GM12878 (cell line): Measurements from ENCODE around the gene MYO19. TPM values are rescaled to one million over a fixed set of nuclear protein-coding genes. Genes with fewer than 3 reads are reported as not detected.

Experiments
- ATAC-seq: fragments of 200-7000 bp; cut with Tn5 transposase; 3 replicates; pipeline ENCODE4 v1.9.1; 2020; ENCODE audit warnings: mild to moderate bottlenecking, moderate library complexity
- BruUV-seq: library from RNA; stranded (reverse); fragments of 400-500 nt; replicated peaks from 2 replicates; lab custom pipeline; 2021; lab: Mats Ljungman, UMichigan
- CTCF ChIA-PET: fragments of 300-600 bp; sonication (Branson Sonifier 250); formaldehyde crosslinking; extraction: SDS; loops from one replicate; lab custom pipeline; 2021; ENCODE audit warnings: inconsistent platforms; lab: Yijun Ruan, JAX
- POLR2A ChIA-PET: fragments of 350-600 bp; formaldehyde crosslinking; extraction: SDS; loops from one replicate; lab custom pipeline; 2021; ENCODE audit warnings: inconsistent platforms; lab: Charles Lee
- RAD21 ChIA-PET: fragments of 300-600 bp; sonication (Branson Sonifier 250); formaldehyde crosslinking; loops from one replicate; lab custom pipeline; 2023; ENCODE audit warnings: antibody characterized with exemption; ENCODE audit not compliant: unreplicated experiment; lab: Charles Lee
- SMC1A ChIA-PET: fragments of 300-600 bp; sonication (Branson Sonifier 250); formaldehyde crosslinking; loops from one replicate; lab custom pipeline; 2023; ENCODE audit not compliant: unreplicated experiment, uncharacterized antibody; lab: Charles Lee
- DNase-seq: peaks from one replicate; pipeline ENCODE4 v3.0.0-alpha.2; 2011; ENCODE audit warnings: low read depth, low spot score
- FAIRE-seq: peaks from 3 replicates; lab custom pipeline; 2011; peaks lifted over from hg19 to GRCh38; lab: Jason Lieb, UNC
- H2AFZ ChIP-seq: 2 replicates; pipeline ENCODE4 v1.6.0; 2011; ENCODE audit warnings: low read depth, low read length, control low read depth; ENCODE audit not compliant: control insufficient read depth
- H3K27ac ChIP-seq: 2 replicates; pipeline ENCODE4 v1.5.1; 2011; ENCODE audit warnings: control low read depth; ENCODE audit not compliant: control insufficient read depth, insufficient read depth
- H3K27me3 ChIP-seq, 2 experiments: replicated peaks in 1 of 2; 2 replicates each; pipeline versions ENCODE4 v1.6.0 to v1.6.1; 2011; ENCODE audit warnings: low read length in 1 of 2; ENCODE audit not compliant: control insufficient read depth in 2 of 2, insufficient read depth in 2 of 2
- H3K36me3 ChIP-seq, 2 experiments: 2 replicates each; pipeline ENCODE4 v1.5.1; 2011; ENCODE audit warnings: low read length in 1 of 2; ENCODE audit not compliant: control insufficient read depth in 2 of 2, insufficient read depth in 2 of 2
- H3K4me1 ChIP-seq: 2 replicates; pipeline ENCODE4 v1.6.1; 2011; ENCODE audit warnings: mild to moderate bottlenecking, low read length, moderate library complexity, mixed read lengths; ENCODE audit not compliant: control insufficient read depth, insufficient read depth
- H3K4me2 ChIP-seq: 2 replicates; pipeline ENCODE4 v1.6.0; 2011; ENCODE audit warnings: control low read depth; ENCODE audit not compliant: control insufficient read depth, insufficient read depth
- H3K4me3 ChIP-seq: fragments of 200-600 bp; sonication (generic); 2 replicates; pipeline ENCODE4 v1.5.1; 2016
- H3K79me2 ChIP-seq: 2 replicates; pipeline ENCODE4 v1.6.0; 2011; ENCODE audit warnings: low read length; ENCODE audit not compliant: control insufficient read depth, insufficient read depth
- H3K9ac ChIP-seq: 2 replicates; pipeline ENCODE4 v1.8.0; 2011; ENCODE audit warnings: low read length, control low read depth, mixed read lengths; ENCODE audit not compliant: control insufficient read depth, insufficient read depth
- H3K9me3 ChIP-seq: replicated peaks from 3 replicates; pipeline ENCODE4 v1.5.1; 2011; ENCODE audit warnings: mild to moderate bottlenecking, low read length; ENCODE audit not compliant: control insufficient read depth, insufficient read depth
- H4K20me1 ChIP-seq: 2 replicates; pipeline ENCODE4 v1.6.0; 2011; ENCODE audit not compliant: control insufficient read depth, insufficient read depth
- BCL11A ChIP-seq: IDR thresholded peaks from 2 replicates; pipeline ENCODE4 v1.6.1; 2011; ENCODE audit warnings: low read depth, low read length
- EZH2 ChIP-seq: IDR thresholded peaks from 2 replicates; pipeline ENCODE4 v1.6.1; 2012; ENCODE audit warnings: low read depth, mild to moderate bottlenecking, control low read depth, inconsistent platforms, low read length, borderline replicate concordance; ENCODE audit not compliant: control insufficient read depth
- GABPA ChIP-seq: IDR thresholded peaks from 2 replicates; pipeline ENCODE4 v1.6.1; 2014; ENCODE audit warnings: antibody characterized with exemption, low read depth, mild to moderate bottlenecking, inconsistent platforms
- KDM1A ChIP-seq: fragments of 200-600 bp; sonication (generic); IDR thresholded peaks from 2 replicates; pipeline ENCODE4 v1.6.1; 2016; ENCODE audit warnings: borderline replicate concordance
- LARP7 ChIP-seq: fragments of 450-650 bp; IDR thresholded peaks from 2 replicates; pipeline ENCODE4 v1.6.1; 2017; ENCODE audit warnings: mild to moderate bottlenecking
- MTA3 ChIP-seq: IDR thresholded peaks from 2 replicates; pipeline ENCODE4 v1.6.1; 2012; ENCODE audit warnings: low read length, inconsistent platforms, borderline replicate concordance
- POLR2A ChIP-seq: IDR thresholded peaks from 2 replicates; pipeline ENCODE4 v1.6.1; 2011; ENCODE audit warnings: low read depth, mild to moderate bottlenecking, low read length
- SMAD5 ChIP-seq: IDR thresholded peaks from 2 replicates; pipeline ENCODE4 v1.6.1; 2016; ENCODE audit warnings: antibody characterized with exemption, low read depth
- SREBF2 ChIP-seq: IDR thresholded peaks from 2 replicates; pipeline ENCODE4 v1.6.1; 2012; ENCODE audit warnings: mild to moderate bottlenecking, low read length
- WGBS: methylation state at CpG from one replicate; pipeline ENCODE4 v1.1.6; 2016; ENCODE audit warnings: low lambda C conversion rate; ENCODE audit not compliant: insufficient replicate concordance, insufficient coverage; ENCODE audit errors: missing lambda C conversion rate; 5-methylcytosine and 5-hydroxymethylcytosine counted together
- in situ Hi-C: fragments of 300-500 bp; cut with MboI; formaldehyde crosslinking; loops from 9 replicates; pipeline ENCODE4 v1.14.3; 2018; ENCODE audit warnings: mixed read lengths
- intact Hi-C: fragments of 100-400 bp; cut with micrococcal nuclease; formaldehyde crosslinking; loops from one replicate; pipeline ENCODE4 v1.14.2; 2022; ENCODE audit not compliant: unreplicated experiment
- polyA plus RNA-seq, 11 experiments: library from polyadenylated mRNA; depleted of rRNA in 4 of 11; unstranded in 6 of 11; stranded (reverse) in 5 of 11; fragments of >200 nt; fragmentation: Nextera tagmentation in 4 of 11; fragmentation: Illumina TruSeq in 1 of 11; extraction: Ambion mirVana in 4 of 11; extraction: Trizol in 1 of 11; gene quantifications; 1 replicate in 1 of 11; 2 replicates in 10 of 11; pipeline versions ENCODE4 v1.2.1 to v1.2.3, GENCODE V29; 2011 to 2016; ENCODE audit warnings: inconsistent platforms in 2 of 11, missing spikeins in 2 of 11, low read depth in 1 of 11
- total RNA-seq, 4 experiments: library from RNA; depleted of rRNA in 3 of 4; stranded (reverse); fragments of >200 nt in 3 of 4; fragmentation: Illumina TruSeq in 1 of 4; extraction: Trizol in 1 of 4; gene quantifications; 2 replicates each; pipeline versions ENCODE4 v1.2.1 to v1.2.3, GENCODE V29; 2013 to 2021
- TF ChIP-seq, protein P1 (sequence below): IDR thresholded peaks from 2 replicates; pipeline ENCODE4 v1.6.1; 2012; ENCODE audit warnings: mild to moderate bottlenecking, low read depth, low read length
- TF ChIP-seq, protein P2 (sequence below): fragments of 450-650 bp; IDR thresholded peaks from 2 replicates; pipeline ENCODE4 v1.6.1; 2016; ENCODE audit warnings: mild to moderate bottlenecking
- TF ChIP-seq, protein P3 (sequence below): IDR thresholded peaks from 2 replicates; pipeline ENCODE4 v1.6.1; 2011; ENCODE audit warnings: borderline replicate concordance, low read depth, mild to moderate bottlenecking, moderate library complexity, mixed read lengths, low read length; ENCODE audit not compliant: insufficient read depth; ENCODE audit errors: extremely low read length

Gene MYO19
- total and polyA plus RNA-seq, 10 of the 15 experiments (the other 5 are each of a cell fraction or from before 2014, with no cell fraction given) = 11.4 to 103 (median 67.1) TPM

GRCh38 chr17:36469733-36470132 lies 64.9 kb downstream of the MYO19 start:
- no peak for FAIRE-seq
- SMC1A ChIA-PET = no interaction called here

GRCh38 chr17:36468903-36469635 lies 65.6 kb downstream of the MYO19 start:
- H3K36me3 ChIP-seq = no peaks in the 10 kb centered on the region
- H4K20me1 ChIP-seq = no peaks in the 10 kb centered on the region
- POLR2A ChIA-PET = no interaction called here
- in situ Hi-C loops (no loop called here), intact Hi-C loops (no loop called here)
- ATAC-seq (no peak), DNase-seq (no peak), FAIRE-seq (no peak)
- CTCF ChIA-PET = no interaction called here
- H3K9ac ChIP-seq = no peak overlapping the region
- no TSS peak for BruUV-seq
- H3K4me1 ChIP-seq = no peaks in the 10 kb centered on the region
- H3K27me3 ChIP-seq = peaks cover 4 to 8% of the 10 kb centered on the region in 2 experiments; a peak in 3 of 4 replicates
- no peak overlapping the region for H2AFZ ChIP-seq
- H3K27ac ChIP-seq = no peak overlapping the region
- H3K4me2 ChIP-seq = no peak overlapping the region
- no peaks in the 10 kb centered on the region for H3K79me2 ChIP-seq
- H3K4me3 ChIP-seq = no peak overlapping the region
- RAD21 ChIA-PET = no interaction called here
- H3K9me3 ChIP-seq = no peaks in the 10 kb centered on the region
- 27% methylated on average over 18 of the region's 18 CpGs for WGBS
- SMC1A ChIA-PET = no interaction called here
- TF ChIP-seq POLR2A (no peak), GABPA (no peak), SREBF2 (no peak)
- TF ChIP-seq, protein P1, sequence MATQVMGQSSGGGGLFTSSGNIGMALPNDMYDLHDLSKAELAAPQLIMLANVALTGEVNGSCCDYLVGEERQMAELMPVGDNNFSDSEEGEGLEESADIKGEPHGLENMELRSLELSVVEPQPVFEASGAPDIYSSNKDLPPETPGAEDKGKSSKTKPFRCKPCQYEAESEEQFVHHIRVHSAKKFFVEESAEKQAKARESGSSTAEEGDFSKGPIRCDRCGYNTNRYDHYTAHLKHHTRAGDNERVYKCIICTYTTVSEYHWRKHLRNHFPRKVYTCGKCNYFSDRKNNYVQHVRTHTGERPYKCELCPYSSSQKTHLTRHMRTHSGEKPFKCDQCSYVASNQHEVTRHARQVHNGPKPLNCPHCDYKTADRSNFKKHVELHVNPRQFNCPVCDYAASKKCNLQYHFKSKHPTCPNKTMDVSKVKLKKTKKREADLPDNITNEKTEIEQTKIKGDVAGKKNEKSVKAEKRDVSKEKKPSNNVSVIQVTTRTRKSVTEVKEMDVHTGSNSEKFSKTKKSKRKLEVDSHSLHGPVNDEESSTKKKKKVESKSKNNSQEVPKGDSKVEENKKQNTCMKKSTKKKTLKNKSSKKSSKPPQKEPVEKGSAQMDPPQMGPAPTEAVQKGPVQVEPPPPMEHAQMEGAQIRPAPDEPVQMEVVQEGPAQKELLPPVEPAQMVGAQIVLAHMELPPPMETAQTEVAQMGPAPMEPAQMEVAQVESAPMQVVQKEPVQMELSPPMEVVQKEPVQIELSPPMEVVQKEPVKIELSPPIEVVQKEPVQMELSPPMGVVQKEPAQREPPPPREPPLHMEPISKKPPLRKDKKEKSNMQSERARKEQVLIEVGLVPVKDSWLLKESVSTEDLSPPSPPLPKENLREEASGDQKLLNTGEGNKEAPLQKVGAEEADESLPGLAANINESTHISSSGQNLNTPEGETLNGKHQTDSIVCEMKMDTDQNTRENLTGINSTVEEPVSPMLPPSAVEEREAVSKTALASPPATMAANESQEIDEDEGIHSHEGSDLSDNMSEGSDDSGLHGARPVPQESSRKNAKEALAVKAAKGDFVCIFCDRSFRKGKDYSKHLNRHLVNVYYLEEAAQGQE = no peak
- TF ChIP-seq, protein P2, sequence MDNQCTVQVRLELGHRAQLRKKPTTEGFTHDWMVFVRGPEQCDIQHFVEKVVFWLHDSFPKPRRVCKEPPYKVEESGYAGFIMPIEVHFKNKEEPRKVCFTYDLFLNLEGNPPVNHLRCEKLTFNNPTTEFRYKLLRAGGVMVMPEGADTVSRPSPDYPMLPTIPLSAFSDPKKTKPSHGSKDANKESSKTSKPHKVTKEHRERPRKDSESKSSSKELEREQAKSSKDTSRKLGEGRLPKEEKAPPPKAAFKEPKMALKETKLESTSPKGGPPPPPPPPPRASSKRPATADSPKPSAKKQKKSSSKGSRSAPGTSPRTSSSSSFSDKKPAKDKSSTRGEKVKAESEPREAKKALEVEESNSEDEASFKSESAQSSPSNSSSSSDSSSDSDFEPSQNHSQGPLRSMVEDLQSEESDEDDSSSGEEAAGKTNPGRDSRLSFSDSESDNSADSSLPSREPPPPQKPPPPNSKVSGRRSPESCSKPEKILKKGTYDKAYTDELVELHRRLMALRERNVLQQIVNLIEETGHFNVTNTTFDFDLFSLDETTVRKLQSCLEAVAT = no peak

More at GRCh38 chr17:36469733-36470132, 64.9 kb downstream of the MYO19 start:
- H3K4me2 ChIP-seq = no peak overlapping the region
- WGBS = 0% methylated on average over 7 of the region's 7 CpGs
- RAD21 ChIA-PET = no interaction called here
- no peak overlapping the region for H2AFZ ChIP-seq
- TF ChIP-seq MTA3 (no peak), BCL11A (no peak), SMAD5 (no peak), EZH2 (no peak), LARP7 (no peak), KDM1A (no peak)
- TF ChIP-seq, protein P3, sequence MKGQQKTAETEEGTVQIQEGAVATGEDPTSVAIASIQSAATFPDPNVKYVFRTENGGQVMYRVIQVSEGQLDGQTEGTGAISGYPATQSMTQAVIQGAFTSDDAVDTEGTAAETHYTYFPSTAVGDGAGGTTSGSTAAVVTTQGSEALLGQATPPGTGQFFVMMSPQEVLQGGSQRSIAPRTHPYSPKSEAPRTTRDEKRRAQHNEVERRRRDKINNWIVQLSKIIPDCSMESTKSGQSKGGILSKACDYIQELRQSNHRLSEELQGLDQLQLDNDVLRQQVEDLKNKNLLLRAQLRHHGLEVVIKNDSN = no peak
- TF ChIP-seq, all 136 proteins: peak for 0
- Histone ChIP-seq H3K4me3 (no peak overlapping the region), H3K4me1 (no peaks in the 10 kb centered on the region), H3K79me2 (no peaks in the 10 kb centered on the region), H3K27me3 (peaks cover 3 to 8% of the 10 kb centered on the region in 2 experiments; a peak in 3 of 4 replicates), H4K20me1 (no peaks in the 10 kb centered on the region), H3K36me3 (no peaks in the 10 kb centered on the region), H3K9ac (no peak overlapping the region), H3K27ac (no peak overlapping the region), H3K9me3 (no peaks in the 10 kb centered on the region)
- BruUV-seq = no TSS peak
- DNase-seq (no peak), ATAC-seq (no peak)
- intact Hi-C loops = no loop called here
- CTCF ChIA-PET = no interaction called here
- POLR2A ChIA-PET = no interaction called here
- in situ Hi-C loops = no loop called here
